Choroid plexus epithelial cell (primary cell): Measurements from ENCODE around the gene OSBPL1A.

Source experiments
- DNase-seq: peaks from one replicate; pipeline ENCODE4 v3.0.0-alpha.2; 2010; ENCODE audit warnings: low read depth
- H3K4me3 ChIP-seq: 2 replicates; pipeline ENCODE4 v1.5.1; 2011; ENCODE audit warnings: low read depth, mild to moderate bottlenecking, control low read depth, low read length, moderate library complexity
- TF ChIP-seq, protein P1 (sequence below): conservative IDR thresholded peaks from 2 replicates; pipeline ENCODE4 v1.5.1; 2011; ENCODE audit warnings: low read depth, mild to moderate bottlenecking, control low read depth, inconsistent platforms, low read length, moderate library complexity

OSBPL1A gene

DNA sequence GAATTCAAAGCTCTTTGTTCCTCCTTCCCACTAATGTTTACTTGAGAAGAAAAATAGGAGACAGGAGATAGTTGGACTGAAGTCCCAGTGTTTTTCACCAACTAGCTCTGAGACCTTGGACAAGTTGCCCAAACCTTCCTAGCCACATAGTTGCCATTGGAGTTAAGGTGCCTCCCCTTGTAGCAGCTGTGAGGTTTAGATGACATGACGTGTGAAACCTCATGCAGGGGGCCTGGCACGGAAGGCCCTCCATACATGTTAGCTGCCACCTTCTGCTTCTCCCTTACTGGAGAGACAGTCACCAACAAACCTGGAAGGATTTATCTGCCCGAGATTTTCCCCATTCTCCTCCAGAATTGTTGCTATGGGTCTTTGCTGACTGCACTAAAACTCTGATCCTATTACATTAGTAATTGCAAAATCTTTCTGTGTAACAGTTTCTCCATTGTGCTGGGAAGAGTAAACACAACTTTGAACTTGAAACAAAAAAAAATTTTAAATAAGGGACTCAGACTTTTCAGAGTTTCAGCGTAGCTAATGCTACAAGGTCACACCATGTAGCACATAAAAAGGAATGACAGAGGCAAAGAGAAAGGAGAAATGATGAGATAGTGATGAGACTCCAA lies 282.6 kb downstream of the OSBPL1A start:
- H3K4me3 ChIP-seq: no peak overlapping the region
- TF ChIP-seq, protein P1, sequence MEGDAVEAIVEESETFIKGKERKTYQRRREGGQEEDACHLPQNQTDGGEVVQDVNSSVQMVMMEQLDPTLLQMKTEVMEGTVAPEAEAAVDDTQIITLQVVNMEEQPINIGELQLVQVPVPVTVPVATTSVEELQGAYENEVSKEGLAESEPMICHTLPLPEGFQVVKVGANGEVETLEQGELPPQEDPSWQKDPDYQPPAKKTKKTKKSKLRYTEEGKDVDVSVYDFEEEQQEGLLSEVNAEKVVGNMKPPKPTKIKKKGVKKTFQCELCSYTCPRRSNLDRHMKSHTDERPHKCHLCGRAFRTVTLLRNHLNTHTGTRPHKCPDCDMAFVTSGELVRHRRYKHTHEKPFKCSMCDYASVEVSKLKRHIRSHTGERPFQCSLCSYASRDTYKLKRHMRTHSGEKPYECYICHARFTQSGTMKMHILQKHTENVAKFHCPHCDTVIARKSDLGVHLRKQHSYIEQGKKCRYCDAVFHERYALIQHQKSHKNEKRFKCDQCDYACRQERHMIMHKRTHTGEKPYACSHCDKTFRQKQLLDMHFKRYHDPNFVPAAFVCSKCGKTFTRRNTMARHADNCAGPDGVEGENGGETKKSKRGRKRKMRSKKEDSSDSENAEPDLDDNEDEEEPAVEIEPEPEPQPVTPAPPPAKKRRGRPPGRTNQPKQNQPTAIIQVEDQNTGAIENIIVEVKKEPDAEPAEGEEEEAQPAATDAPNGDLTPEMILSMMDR: no peak
- no peak for DNase-seq

DNA sequence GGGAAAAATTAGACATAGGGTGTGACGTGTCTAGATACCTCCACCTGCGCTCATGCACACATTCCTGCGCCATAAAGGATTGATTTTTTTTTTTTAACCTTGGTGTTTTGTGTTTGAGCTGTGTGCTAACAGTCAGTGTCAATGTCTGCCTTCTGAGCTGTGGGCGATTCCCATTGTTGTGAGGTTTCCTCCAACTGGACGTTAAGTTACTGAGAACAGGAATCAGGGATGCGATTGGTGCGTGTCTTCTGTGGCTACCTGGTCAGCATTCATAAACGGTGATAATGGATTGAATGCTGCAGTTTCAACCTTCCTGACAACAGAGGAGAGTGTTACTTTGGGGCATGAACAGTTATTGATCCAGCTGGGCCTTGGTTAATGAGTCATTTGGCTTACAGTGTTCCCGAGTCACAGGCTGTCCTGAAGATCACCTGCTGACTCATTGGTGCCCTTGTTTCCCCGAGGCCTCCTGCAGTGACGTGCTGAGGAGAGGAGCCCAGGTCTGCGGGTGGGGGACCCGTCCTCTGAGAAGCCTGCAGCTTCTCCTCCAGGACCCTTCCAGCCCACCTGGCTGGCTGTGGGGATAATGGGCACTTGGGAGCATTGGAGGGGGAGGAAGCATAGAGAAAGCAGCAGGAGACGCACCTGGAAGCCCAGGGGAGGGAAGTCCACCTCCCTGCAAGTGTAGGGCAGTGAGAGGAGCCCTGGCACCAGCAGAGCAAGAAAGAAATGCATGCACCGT lies 284.6 kb downstream of the OSBPL1A start:
- H3K4me3 ChIP-seq: no peak overlapping the region
- TF ChIP-seq, protein P1: no peak
- DNase-seq: peak; percentile 45

DNA sequence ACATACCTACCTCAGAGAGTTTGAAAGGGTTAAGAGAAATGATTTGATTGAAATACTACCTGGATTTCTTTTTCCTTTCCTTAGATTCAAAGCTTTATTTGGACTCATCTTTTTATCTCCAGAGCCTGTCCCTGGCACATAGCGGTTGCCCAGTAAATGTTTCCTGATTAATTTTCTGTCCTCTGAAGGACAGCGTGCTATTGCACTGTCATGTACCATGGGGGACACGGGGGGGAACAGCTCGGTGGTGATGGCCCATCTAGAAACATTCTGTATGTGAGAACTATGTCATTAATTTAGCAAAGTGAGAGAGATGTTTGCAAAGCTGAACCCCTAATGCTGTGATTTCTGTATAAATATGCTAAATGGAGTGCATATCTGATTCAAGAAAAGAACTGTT lies 285.2 kb downstream of the OSBPL1A start:
- no peak for DNase-seq
- H3K4me3 ChIP-seq: no peak overlapping the region
- TF ChIP-seq, protein P1: no peak
